Measurements from ENCODE around the gene MSANTD1.

The MSANTD1 gene

GRCh38 chr4:3217266-3217665 lies 31.7 kb upstream of the MSANTD1 start:
- DNase-seq = no peak

GRCh38 chr4:3217771-3218170 lies 31.2 kb upstream of the MSANTD1 start:
- DNase-seq = no peak

- no peak for DNase-seq
Observed at GRCh38 chr4:3218824-3219760, 29.9 kb upstream of the MSANTD1 start.

DNA sequence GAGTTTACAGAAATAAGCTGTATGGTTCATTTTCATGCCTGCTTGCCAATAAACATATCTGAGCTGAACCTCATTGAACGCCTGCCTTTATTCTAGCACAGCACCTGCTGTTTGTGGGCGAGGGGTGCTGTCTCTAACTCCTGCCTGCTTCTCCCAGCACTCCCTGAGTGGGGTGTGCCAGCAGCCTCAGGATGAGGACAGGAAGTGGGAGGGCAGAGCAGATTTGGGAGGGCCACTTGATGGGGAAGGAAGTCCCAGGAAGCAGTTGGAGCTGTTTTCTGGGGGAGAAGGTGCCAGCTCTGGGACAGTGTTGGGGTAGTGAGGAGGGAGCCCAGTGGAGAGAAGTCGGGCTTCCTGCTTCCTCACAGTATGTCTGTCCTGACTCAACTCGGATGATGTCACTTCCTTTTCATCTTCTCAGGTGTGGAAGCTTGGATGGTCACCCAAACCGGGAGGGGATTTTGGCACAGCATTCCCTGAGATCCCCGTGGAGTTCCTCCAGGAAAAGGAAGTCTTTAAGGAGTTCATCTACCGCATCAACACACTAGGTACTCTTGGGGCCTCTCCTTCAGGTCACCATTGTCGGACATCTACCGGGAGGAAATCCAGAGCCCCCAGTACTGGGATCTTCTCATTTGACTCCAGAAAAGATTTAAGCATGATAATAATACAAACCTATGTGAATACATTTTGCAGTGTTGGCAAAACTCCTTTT lies 29.0 kb upstream of the MSANTD1 start:
- DNase-seq = no peak

GRCh38 chr4:3220476-3221183 lies 28.3 kb upstream of the MSANTD1 start:
- DNase-seq = no peak

GRCh38 chr4:3221184-3221494 lies 27.8 kb upstream of the MSANTD1 start:
- DNase-seq = no peak

DNA sequence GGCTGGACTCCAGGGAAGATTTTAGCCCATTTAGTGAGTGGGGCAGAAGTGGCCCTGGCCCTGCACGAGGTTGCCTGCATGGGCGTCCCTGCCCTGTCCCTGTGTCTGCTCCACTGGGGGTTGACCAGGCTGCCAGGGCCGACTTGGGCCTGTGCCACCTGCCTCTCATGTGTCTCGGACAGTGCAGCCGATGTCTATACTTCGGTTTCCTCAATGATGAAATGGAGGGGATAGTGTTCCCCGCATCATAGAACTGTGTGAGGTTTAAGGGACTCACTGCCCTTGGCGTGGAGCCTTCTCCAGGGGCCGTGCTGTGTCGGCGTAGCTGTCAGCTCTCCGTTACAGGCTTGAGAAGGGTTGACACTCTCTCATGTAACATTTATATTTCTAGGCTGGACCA lies 27.0 kb upstream of the MSANTD1 start:
- no peak for DNase-seq

- DNase-seq = no peak
Observed at GRCh38 chr4:3223346-3223745, 25.6 kb upstream of the MSANTD1 start.

DNA sequence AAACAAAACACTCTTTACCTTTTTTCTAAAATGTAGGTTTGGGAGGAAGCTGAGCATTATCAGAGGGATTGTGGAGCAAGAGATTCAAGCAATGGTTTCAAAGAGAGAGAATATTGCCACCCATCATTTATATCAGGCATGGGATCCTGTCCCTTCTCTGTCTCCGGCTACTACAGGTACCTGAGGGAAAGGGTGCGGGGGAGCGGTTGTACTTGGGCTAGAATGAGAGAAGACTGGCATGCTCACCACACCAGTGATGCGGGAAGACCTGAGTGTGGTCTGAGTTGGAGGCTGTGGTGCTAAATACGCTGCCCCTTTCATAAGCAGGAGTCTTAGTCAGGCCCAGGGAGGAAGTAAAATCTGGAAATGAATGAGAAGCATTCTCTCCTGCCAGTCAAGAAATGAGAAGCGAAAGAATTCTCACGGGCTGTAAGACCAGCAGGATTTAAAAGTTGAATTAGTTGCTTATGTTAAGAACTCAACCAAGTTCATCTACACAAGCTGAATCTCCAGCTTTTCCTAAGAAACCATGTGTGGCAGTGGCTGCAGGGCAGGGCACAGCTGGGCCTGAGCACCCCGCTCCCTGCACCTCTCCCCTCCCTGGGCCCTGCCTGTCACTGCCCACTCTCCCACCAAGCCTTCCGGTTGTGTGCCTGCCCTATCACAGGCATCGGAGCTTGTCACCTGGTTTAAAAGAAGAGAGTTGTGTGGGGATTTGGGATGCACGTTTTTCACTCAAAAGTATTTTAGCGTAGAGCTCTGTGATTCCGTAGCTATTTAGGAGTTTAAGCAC lies 24.8 kb upstream of the MSANTD1 start:
- no peak for DNase-seq

GRCh38 chr4:3225071-3225850 lies 23.7 kb upstream of the MSANTD1 start:
- no peak for DNase-seq

GRCh38 chr4:3225936-3226335 lies 23.0 kb upstream of the MSANTD1 start:
- no peak for DNase-seq

DNA sequence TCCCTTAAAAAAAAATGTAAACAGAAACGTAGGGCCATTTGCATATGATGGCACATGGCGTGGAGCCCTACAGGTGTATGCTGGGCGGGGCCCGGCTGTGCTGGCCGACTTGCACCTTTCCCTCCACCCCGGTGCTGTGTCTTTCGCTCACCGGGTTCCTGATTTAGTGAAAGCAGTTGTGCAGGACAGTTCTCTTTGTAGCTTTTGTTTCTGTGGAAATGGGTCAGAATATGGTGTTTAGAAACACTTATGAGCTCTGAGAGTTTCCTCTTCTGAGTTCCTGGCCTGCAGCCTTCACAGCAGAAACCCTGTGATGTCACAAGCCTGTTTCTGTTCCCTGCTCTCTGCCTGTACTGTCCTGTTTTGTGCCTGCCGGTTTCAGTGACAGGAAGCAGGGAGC lies 22.5 kb upstream of the MSANTD1 start:
- DNase-seq = no peak

- no peak for DNase-seq
Observed at GRCh38 chr4:3226944-3227343, 22.0 kb upstream of the MSANTD1 start.

GRCh38 chr4:3227878-3228675 lies 20.9 kb upstream of the MSANTD1 start:
- no peak for DNase-seq

- no peak for DNase-seq
Observed at GRCh38 chr4:3228881-3229280, 20.1 kb upstream of the MSANTD1 start.

DNA sequence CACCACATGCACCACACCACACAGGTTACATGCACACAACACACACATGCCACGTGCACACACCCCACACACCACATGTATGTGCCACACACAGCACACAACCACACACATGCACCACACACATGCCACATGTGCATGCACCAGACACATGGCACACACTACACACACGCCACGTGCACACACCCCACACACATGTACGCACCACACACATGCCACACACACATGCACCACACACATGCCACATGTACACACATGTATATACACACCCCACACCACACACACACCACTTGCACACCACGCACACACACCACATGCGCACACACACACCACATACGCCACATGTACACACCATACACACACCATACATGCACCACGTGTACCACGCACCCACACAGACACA lies 19.6 kb upstream of the MSANTD1 start:
- no peak for DNase-seq

- DNase-seq = no peak
Observed at GRCh38 chr4:3229964-3230363, 19.0 kb upstream of the MSANTD1 start.

DNA sequence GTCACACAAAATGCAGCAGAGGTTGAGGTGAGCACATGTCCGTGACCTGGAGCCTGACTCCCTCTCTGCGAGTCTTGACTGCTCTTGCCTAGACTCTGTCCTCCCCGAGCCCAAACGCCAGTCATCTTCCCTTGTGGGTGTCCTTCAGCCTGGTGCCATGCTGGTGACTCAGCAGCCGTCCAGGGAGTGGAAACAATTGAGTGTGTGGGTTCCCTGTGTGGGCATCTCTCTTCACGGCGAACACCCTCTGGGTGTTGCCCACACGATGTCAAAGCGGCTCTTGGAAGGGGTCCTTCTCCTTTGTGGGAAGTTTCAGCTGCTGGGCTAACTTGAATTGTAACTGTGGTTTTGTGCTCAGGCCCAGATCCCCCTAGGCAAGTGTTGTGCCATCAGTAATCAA lies 17.5 kb upstream of the MSANTD1 start:
- no peak for DNase-seq

- no peak for DNase-seq
Observed at GRCh38 chr4:3232001-3232400, 17.0 kb upstream of the MSANTD1 start.

- no peak for DNase-seq
Observed at GRCh38 chr4:3232871-3233271, 16.1 kb upstream of the MSANTD1 start.

DNA sequence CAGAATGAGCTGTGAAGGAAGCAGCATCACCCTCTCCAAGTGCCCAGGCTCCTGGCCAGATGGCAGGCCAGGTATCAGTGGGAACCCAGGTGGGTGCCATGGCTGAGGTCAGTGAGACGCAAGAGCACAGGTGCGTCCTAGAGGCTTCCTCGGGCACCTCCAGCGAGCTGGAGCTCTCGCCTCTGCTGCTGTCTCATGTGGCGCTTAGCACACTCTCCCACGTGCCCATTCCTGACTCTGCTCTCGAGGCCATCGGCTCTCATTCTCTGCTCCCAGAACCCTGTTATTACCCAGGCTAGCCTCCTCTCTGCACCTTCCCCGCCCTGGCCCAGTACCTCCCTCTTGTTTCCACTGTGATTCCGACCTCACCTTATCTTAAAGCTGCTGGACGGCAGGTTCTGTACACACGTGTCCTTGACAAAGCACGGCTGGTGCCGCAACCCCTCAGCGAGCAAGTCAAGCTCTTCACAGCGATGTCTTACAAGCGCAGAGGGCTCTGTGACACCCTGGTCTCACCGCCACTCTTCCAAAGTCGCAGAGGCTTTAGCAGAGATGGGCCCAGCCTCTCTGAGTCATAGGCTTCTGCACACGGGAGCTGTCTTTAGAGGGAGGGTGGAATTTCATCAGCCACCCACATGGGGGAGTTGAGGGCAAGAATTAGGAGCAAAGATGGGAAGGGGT lies 15.4 kb upstream of the MSANTD1 start:
- DNase-seq = no peak
